ENCODE measurements around the gene FGD3.

- no peak for TF ChIP-seq CTCF (IDR thresholded peaks at IDR 0.05; ENCODE audit: low read depth, low read length, poor library complexity, severe bottlenecking)
- TF ChIP-seq EZH2phosphoT487 (IDR thresholded peaks at IDR 0.05; ENCODE audit: borderline replicate concordance, low read length) = no peak
Measured at GRCh38 chr9:92934321-92934720, 13.0 kb upstream of the FGD3 start.
